Adrenal gland (tissue), 12 donors: Measurements from ENCODE around the gene SLC22A15. TPM values are rescaled to one million over a fixed set of nuclear protein-coding genes. Genes with fewer than 3 reads are reported as not detected.

Experiments used
- DNase-seq, 7 donors: peaks; one replicate each; pipeline ENCODE4 v3.0.0-alpha.2; 2019 to 2020
- H3K27ac ChIP-seq, 5 donors: fragments of 200-600 bp; sonication (generic) in 4 of 5; 1 replicate in 3 of 5; 2 replicates in 2 of 5; pipeline versions ENCODE4 v1.5.1 to v1.8.0; 2016 to 2020; ENCODE audit warnings: mild to moderate bottlenecking in 1 of 5
- H3K27me3 ChIP-seq: fragments of 200-600 bp; 2 replicates; pipeline ENCODE4 v1.8.0; 2021
- H3K36me3 ChIP-seq, 2 donors: fragments of 200-600 bp; replicated peaks in 1 of 2; 1 replicate in 1 of 2; 2 replicates in 1 of 2; pipeline versions ENCODE4 v1.5.1 to v1.8.0; 2018 to 2022
- H3K4me1 ChIP-seq, 2 donors: fragments of 200-600 bp; replicated peaks in 1 of 2; 1 replicate in 1 of 2; 2 replicates in 1 of 2; pipeline versions ENCODE4 v1.5.1 to v1.8.0; 2018 to 2021
- H3K4me3 ChIP-seq, 4 donors: fragments of 200-600 bp; sonication (generic) in 3 of 4; one replicate each; pipeline ENCODE4 v1.5.1; 2016 to 2018
- H3K9me3 ChIP-seq, 3 donors: fragments of 200-600 bp; sonication (generic) in 1 of 3; replicated peaks in 1 of 3; 1 replicate in 2 of 3; 2 replicates in 1 of 3; pipeline versions ENCODE4 v1.5.1 to v1.8.0; 2016 to 2021
- CTCF ChIP-seq, 6 experiments: fragments of 450-650 bp in 4 of 6; fragments of 200-600 bp in 2 of 6; sonication (generic) in 1 of 6; IDR thresholded peaks; 1 replicate in 5 of 6; 2 replicates in 1 of 6; pipeline versions ENCODE4 v1.5.1 to v1.8.0; 2016 to 2021; ENCODE audit warnings: antibody characterized with exemption in 6 of 6, mild to moderate bottlenecking in 2 of 6, moderate library complexity in 1 of 6
- POLR2A ChIP-seq, 2 donors: fragments of 450-650 bp; IDR thresholded peaks; one replicate each; pipeline ENCODE4 v1.6.1; 2017; ENCODE audit warnings: antibody characterized with exemption in 2 of 2, mild to moderate bottlenecking in 2 of 2, moderate library complexity in 1 of 2
- WGBS, 4 donors: extraction: QIAGEN DNeasy Blood & Tissue Kit in 2 of 4; methylation state at CpG; one replicate each; pipeline versions ENCODE4 v1.1.5 to v1.1.7; 2013 to 2017; 5-methylcytosine and 5-hydroxymethylcytosine counted together
- intact Hi-C, 2 donors: fragments of 100-400 bp; cut with DNase I; formaldehyde crosslinking; loops; one replicate each; pipeline versions ENCODE4 v1.14.1 to v1.15.0; 2022 to 2023
- polyA plus RNA-seq, 3 donors: library from polyadenylated mRNA; stranded (reverse); fragments of 200-250 nt in 2 of 3; fragments of 350-450 nt in 1 of 3; fragmentation: Illumina TruSeq in 1 of 3; extraction: RNeasy Lipid Tissue Mini Kit (QIAGEN cat#74804) in 1 of 3; gene quantifications; one replicate each; pipeline ENCODE4 v1.2.3, GENCODE V29; 2013 to 2014
- total RNA-seq, 9 donors: library from RNA; depleted of rRNA in 4 of 9; stranded (reverse); fragments of >200 nt in 4 of 9; fragments of 120-200 nt in 1 of 9; fragmentation: NEBNext Ultra II Directional in 1 of 9; extraction: Animal tissue kit (Norgen Biotek cat#: 25700) in 1 of 9; gene quantifications; one replicate each; pipeline versions ENCODE4 v1.1.0 to v1.2.4, GENCODE V29; 2013 to 2023
- donor health status: healthy with polysubstance abuse.
- donor health status: Bipolar disorder and iron deficiency.
- donor health status: DM: yes; HTN: yes; CAD: no.
- donor health status: DM: no; HTN: no; CAD: no.
- donor health status: DM: no; HTN: no; CAD: no.
- donor health status: DM: yes; HTN: yes; CAD: no.

The SLC22A15 gene
- total and polyA plus RNA-seq, 12 donors: 1.2 to 27.2 (median 5.8) TPM

GRCh38 chr1:115939455-115939854, 36.9 kb upstream of the SLC22A15 start:
- Histone ChIP-seq H3K27me3 (no peaks in the 10 kb centered on the region), H3K4me1 (peaks cover 0 to 2% of the 10 kb centered on the region in 2 donors), H3K4me3 (no peak overlapping the region), H3K9me3 (no peaks in the 10 kb centered on the region), H3K36me3 (no peaks in the 10 kb centered on the region), H3K27ac (no peak overlapping the region)
- no peak for DNase-seq
- WGBS, 4 donors: 73 to 83% (median 79%) methylated on average over 6 of the region's 6 CpGs
- no peak for TF ChIP-seq CTCF (IDR thresholded peaks at IDR 0.05)
- no peak for TF ChIP-seq POLR2A (IDR thresholded peaks at IDR 0.05)
- intact Hi-C loops: no loop called here

- H3K36me3 ChIP-seq: no peaks in the 10 kb centered on the region
- TF ChIP-seq CTCF (IDR thresholded peaks at IDR 0.05) (no peak), POLR2A (IDR thresholded peaks at IDR 0.05) (no peak)
- H3K27me3 ChIP-seq: no peaks in the 10 kb centered on the region
- H3K27ac ChIP-seq: no peak overlapping the region
- 47 to 76% (median 57%) methylated on average over 2 to 3 of the region's 3 CpGs for WGBS, 4 donors
- intact Hi-C loops: no loop called here
- peak in 3 of 7 donors; percentile 16 to 35 (median 27) for DNase-seq
- no peak overlapping the region for H3K4me3 ChIP-seq
- H3K9me3 ChIP-seq: no peaks in the 10 kb centered on the region
- peaks cover 0 to 8% of the 10 kb centered on the region in 2 donors for H3K4me1 ChIP-seq
These were observed 30.2 kb upstream of the SLC22A15 start for GRCh38 chr1:115946116-115946515.

GRCh38 chr1:115949156-115949555, 27.2 kb upstream of the SLC22A15 start:
- Histone ChIP-seq H3K36me3 (no peaks in the 10 kb centered on the region), H3K9me3 (no peaks in the 10 kb centered on the region), H3K27ac (no peak overlapping the region), H3K4me1 (peaks cover 0 to 8% of the 10 kb centered on the region in 2 donors), H3K4me3 (no peak overlapping the region), H3K27me3 (no peaks in the 10 kb centered on the region)
- intact Hi-C loops: no loop called here
- TF ChIP-seq CTCF (IDR thresholded peaks at IDR 0.05) (no peak), POLR2A (IDR thresholded peaks at IDR 0.05) (no peak)
- WGBS, 4 donors: 57 to 66% (median 61%) methylated on average over 2 of the region's 2 CpGs
- no peak for DNase-seq

GRCh38 chr1:115951560-115951959, 24.8 kb upstream of the SLC22A15 start:
- Histone ChIP-seq H3K27ac (no peak overlapping the region), H3K36me3 (no peaks in the 10 kb centered on the region), H3K4me1 (no peaks in the 10 kb centered on the region), H3K4me3 (no peak overlapping the region), H3K27me3 (no peaks in the 10 kb centered on the region), H3K9me3 (no peaks in the 10 kb centered on the region)
- TF ChIP-seq POLR2A (IDR thresholded peaks at IDR 0.05) (no peak), CTCF (IDR thresholded peaks at IDR 0.05) (no peak)
- intact Hi-C loops: no loop called here
- no peak for DNase-seq
